GM12878 (cell line): Measurements from ENCODE around the gene ABCC4. TPM values are rescaled to one million over a fixed set of nuclear protein-coding genes. Genes with fewer than 3 reads are reported as not detected.

Experiments used
- ATAC-seq: fragments of 200-7000 bp; cut with Tn5 transposase; 3 replicates; pipeline ENCODE4 v1.9.1; 2020; ENCODE audit warnings: mild to moderate bottlenecking, moderate library complexity
- BruUV-seq: library from RNA; stranded (reverse); fragments of 400-500 nt; replicated peaks from 2 replicates; lab custom pipeline; 2021; lab: Mats Ljungman, UMichigan
- CTCF ChIA-PET: fragments of 300-600 bp; sonication (Branson Sonifier 250); formaldehyde crosslinking; extraction: SDS; loops from one replicate; lab custom pipeline; 2021; ENCODE audit warnings: inconsistent platforms; lab: Yijun Ruan, JAX
- POLR2A ChIA-PET: fragments of 350-600 bp; formaldehyde crosslinking; extraction: SDS; loops from one replicate; lab custom pipeline; 2021; ENCODE audit warnings: inconsistent platforms; lab: Charles Lee
- RAD21 ChIA-PET: fragments of 300-600 bp; sonication (Branson Sonifier 250); formaldehyde crosslinking; loops from one replicate; lab custom pipeline; 2023; ENCODE audit warnings: antibody characterized with exemption; ENCODE audit not compliant: unreplicated experiment; lab: Charles Lee
- SMC1A ChIA-PET: fragments of 300-600 bp; sonication (Branson Sonifier 250); formaldehyde crosslinking; loops from one replicate; lab custom pipeline; 2023; ENCODE audit not compliant: unreplicated experiment, uncharacterized antibody; lab: Charles Lee
- DNase-seq: peaks from one replicate; pipeline ENCODE4 v3.0.0-alpha.2; 2011; ENCODE audit warnings: low read depth, low spot score
- FAIRE-seq: peaks from 3 replicates; lab custom pipeline; 2011; peaks lifted over from hg19 to GRCh38; lab: Jason Lieb, UNC
- H2AFZ ChIP-seq: 2 replicates; pipeline ENCODE4 v1.6.0; 2011; ENCODE audit warnings: low read depth, low read length, control low read depth; ENCODE audit not compliant: control insufficient read depth
- H3K27ac ChIP-seq: 2 replicates; pipeline ENCODE4 v1.5.1; 2011; ENCODE audit warnings: control low read depth; ENCODE audit not compliant: control insufficient read depth, insufficient read depth
- H3K27me3 ChIP-seq, 2 experiments: replicated peaks in 1 of 2; 2 replicates each; pipeline versions ENCODE4 v1.6.0 to v1.6.1; 2011; ENCODE audit warnings: low read length in 1 of 2; ENCODE audit not compliant: control insufficient read depth in 2 of 2, insufficient read depth in 2 of 2
- H3K36me3 ChIP-seq, 2 experiments: 2 replicates each; pipeline ENCODE4 v1.5.1; 2011; ENCODE audit warnings: low read length in 1 of 2; ENCODE audit not compliant: control insufficient read depth in 2 of 2, insufficient read depth in 2 of 2
- H3K4me1 ChIP-seq: 2 replicates; pipeline ENCODE4 v1.6.1; 2011; ENCODE audit warnings: mild to moderate bottlenecking, low read length, moderate library complexity, mixed read lengths; ENCODE audit not compliant: control insufficient read depth, insufficient read depth
- H3K4me2 ChIP-seq: 2 replicates; pipeline ENCODE4 v1.6.0; 2011; ENCODE audit warnings: control low read depth; ENCODE audit not compliant: control insufficient read depth, insufficient read depth
- H3K4me3 ChIP-seq: fragments of 200-600 bp; sonication (generic); 2 replicates; pipeline ENCODE4 v1.5.1; 2016
- H3K79me2 ChIP-seq: 2 replicates; pipeline ENCODE4 v1.6.0; 2011; ENCODE audit warnings: low read length; ENCODE audit not compliant: control insufficient read depth, insufficient read depth
- H3K9ac ChIP-seq: 2 replicates; pipeline ENCODE4 v1.8.0; 2011; ENCODE audit warnings: low read length, control low read depth, mixed read lengths; ENCODE audit not compliant: control insufficient read depth, insufficient read depth
- H3K9me3 ChIP-seq: replicated peaks from 3 replicates; pipeline ENCODE4 v1.5.1; 2011; ENCODE audit warnings: mild to moderate bottlenecking, low read length; ENCODE audit not compliant: control insufficient read depth, insufficient read depth
- H4K20me1 ChIP-seq: 2 replicates; pipeline ENCODE4 v1.6.0; 2011; ENCODE audit not compliant: control insufficient read depth, insufficient read depth
- CBX3 ChIP-seq: fragments of 200-600 bp; sonication (generic); IDR thresholded peaks from 2 replicates; pipeline ENCODE4 v1.6.1; 2016; ENCODE audit warnings: low read depth, borderline replicate concordance
- CREB1 ChIP-seq: IDR thresholded peaks from 2 replicates; pipeline ENCODE4 v1.6.1; 2012; ENCODE audit warnings: low read depth, mild to moderate bottlenecking, inconsistent platforms
- RBBP5 ChIP-seq: fragments of 200-600 bp; sonication (generic); conservative IDR thresholded peaks from 2 replicates; pipeline ENCODE4 v1.6.1; 2016
- WGBS: methylation state at CpG from one replicate; pipeline ENCODE4 v1.1.6; 2016; ENCODE audit warnings: low lambda C conversion rate; ENCODE audit not compliant: insufficient replicate concordance, insufficient coverage; ENCODE audit errors: missing lambda C conversion rate; 5-methylcytosine and 5-hydroxymethylcytosine counted together
- in situ Hi-C: fragments of 300-500 bp; cut with MboI; formaldehyde crosslinking; loops from 9 replicates; pipeline ENCODE4 v1.14.3; 2018; ENCODE audit warnings: mixed read lengths
- intact Hi-C: fragments of 100-400 bp; cut with micrococcal nuclease; formaldehyde crosslinking; loops from one replicate; pipeline ENCODE4 v1.14.2; 2022; ENCODE audit not compliant: unreplicated experiment
- polyA plus RNA-seq, 11 experiments: library from polyadenylated mRNA; depleted of rRNA in 4 of 11; unstranded in 6 of 11; stranded (reverse) in 5 of 11; fragments of >200 nt; fragmentation: Nextera tagmentation in 4 of 11; fragmentation: Illumina TruSeq in 1 of 11; extraction: Ambion mirVana in 4 of 11; extraction: Trizol in 1 of 11; gene quantifications; 1 replicate in 1 of 11; 2 replicates in 10 of 11; pipeline versions ENCODE4 v1.2.1 to v1.2.3, GENCODE V29; 2011 to 2016; ENCODE audit warnings: inconsistent platforms in 2 of 11, missing spikeins in 2 of 11, low read depth in 1 of 11
- total RNA-seq, 4 experiments: library from RNA; depleted of rRNA in 3 of 4; stranded (reverse); fragments of >200 nt in 3 of 4; fragmentation: Illumina TruSeq in 1 of 4; extraction: Trizol in 1 of 4; gene quantifications; 2 replicates each; pipeline versions ENCODE4 v1.2.1 to v1.2.3, GENCODE V29; 2013 to 2021
- TF ChIP-seq, protein P1 (sequence below): fragments of 450-650 bp; IDR thresholded peaks from 2 replicates; pipeline ENCODE4 v1.6.1; 2018; ENCODE audit warnings: mild to moderate bottlenecking, low read depth, moderate library complexity; ENCODE audit not compliant: partially characterized antibody

ABCC4 gene
- total and polyA plus RNA-seq, 10 of the 15 experiments (the other 5 are each of a cell fraction or from before 2014, with no cell fraction given): 7.2 to 44.4 (median 24.1) TPM

DNA sequence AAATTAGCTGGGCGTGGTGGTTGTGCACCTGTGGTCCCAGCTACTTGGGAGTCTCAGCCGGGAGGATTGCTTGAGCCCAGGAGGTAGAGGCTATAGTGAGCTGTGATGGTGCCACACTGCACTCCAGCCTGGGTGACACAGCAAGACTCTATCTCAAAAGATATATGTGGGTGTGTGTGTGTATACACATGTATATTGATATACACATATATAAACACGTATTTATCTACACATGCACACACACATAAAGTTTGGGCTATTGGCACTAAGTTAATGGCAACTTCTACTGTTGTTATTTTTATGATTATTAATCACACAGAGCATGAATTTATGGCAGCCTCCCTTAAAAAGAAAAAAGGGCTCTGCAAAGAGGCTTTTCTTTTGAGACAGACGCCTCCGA is 27.1 kb upstream of the ABCC4 start:
- ChIA-PET CTCF (interaction anchor here (1.0 kb wide), 1 partner anchor 136 kb away, joined by 3 read pairs; no protein-coding TSS in a partner anchor), POLR2A (no interaction called here), SMC1A (no interaction called here), RAD21 (no interaction called here)
- no TSS peak for BruUV-seq
- Histone ChIP-seq H3K4me2 (no peak overlapping the region), H3K4me1 (no peaks in the 10 kb centered on the region), H3K9me3 (no peaks in the 10 kb centered on the region), H3K79me2 (no peaks in the 10 kb centered on the region), H3K9ac (no peak overlapping the region), H3K27ac (no peak overlapping the region), H2AFZ (no peak overlapping the region), H4K20me1 (no peaks in the 10 kb centered on the region), H3K4me3 (no peak overlapping the region), H3K36me3 (no peaks in the 10 kb centered on the region), H3K27me3 (no peaks in the 10 kb centered on the region)
- no peak for ATAC-seq
- in situ Hi-C loops: no loop called here
- intact Hi-C loops: no loop called here
- FAIRE-seq: no peak
- 57% methylated on average over 5 of the region's 5 CpGs for WGBS
- TF ChIP-seq RBBP5 (no peak), CBX3 (no peak)
- TF ChIP-seq, protein P1, sequence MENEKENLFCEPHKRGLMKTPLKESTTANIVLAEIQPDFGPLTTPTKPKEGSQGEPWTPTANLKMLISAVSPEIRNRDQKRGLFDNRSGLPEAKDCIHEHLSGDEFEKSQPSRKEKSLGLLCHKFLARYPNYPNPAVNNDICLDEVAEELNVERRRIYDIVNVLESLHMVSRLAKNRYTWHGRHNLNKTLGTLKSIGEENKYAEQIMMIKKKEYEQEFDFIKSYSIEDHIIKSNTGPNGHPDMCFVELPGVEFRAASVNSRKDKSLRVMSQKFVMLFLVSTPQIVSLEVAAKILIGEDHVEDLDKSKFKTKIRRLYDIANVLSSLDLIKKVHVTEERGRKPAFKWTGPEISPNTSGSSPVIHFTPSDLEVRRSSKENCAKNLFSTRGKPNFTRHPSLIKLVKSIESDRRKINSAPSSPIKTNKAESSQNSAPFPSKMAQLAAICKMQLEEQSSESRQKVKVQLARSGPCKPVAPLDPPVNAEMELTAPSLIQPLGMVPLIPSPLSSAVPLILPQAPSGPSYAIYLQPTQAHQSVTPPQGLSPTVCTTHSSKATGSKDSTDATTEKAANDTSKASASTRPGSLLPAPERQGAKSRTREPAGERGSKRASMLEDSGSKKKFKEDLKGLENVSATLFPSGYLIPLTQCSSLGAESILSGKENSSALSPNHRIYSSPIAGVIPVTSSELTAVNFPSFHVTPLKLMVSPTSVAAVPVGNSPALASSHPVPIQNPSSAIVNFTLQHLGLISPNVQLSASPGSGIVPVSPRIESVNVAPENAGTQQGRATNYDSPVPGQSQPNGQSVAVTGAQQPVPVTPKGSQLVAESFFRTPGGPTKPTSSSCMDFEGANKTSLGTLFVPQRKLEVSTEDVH: no peak
- no peak for DNase-seq

DNA sequence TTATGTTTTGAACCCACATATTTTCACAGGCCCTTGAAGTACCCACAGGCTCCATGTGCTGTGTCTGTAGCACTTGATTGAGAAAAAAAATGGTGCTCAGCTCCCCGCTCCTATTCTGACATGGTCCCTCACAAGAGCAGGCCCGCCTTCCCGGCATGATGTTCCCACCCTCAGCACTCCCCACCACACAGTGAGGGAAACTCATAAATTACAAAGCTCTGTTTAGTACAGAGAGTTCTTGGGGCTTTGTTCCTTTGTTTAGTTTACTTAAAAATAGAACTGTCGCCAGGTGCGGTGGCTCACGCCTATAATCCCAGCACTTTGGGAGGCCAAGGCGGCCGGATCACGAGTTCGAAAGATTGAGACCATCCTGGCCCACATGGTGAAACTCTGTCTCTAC is 25.9 kb upstream of the ABCC4 start:
- no peak overlapping the region for H3K27ac ChIP-seq
- H3K27me3 ChIP-seq: no peaks in the 10 kb centered on the region
- no TSS peak for BruUV-seq
- FAIRE-seq (no peak), ATAC-seq (no peak), DNase-seq (no peak)
- no peak overlapping the region for H3K4me2 ChIP-seq
- no peak overlapping the region for H3K4me3 ChIP-seq
- no peak for TF ChIP-seq CREB1
- H4K20me1 ChIP-seq: no peaks in the 10 kb centered on the region
- RAD21 ChIA-PET: no interaction called here
- H3K9me3 ChIP-seq: no peaks in the 10 kb centered on the region
- 79% methylated on average over 10 of the region's 10 CpGs for WGBS
- POLR2A ChIA-PET: no interaction called here
- no peak overlapping the region for H2AFZ ChIP-seq
- no peaks in the 10 kb centered on the region for H3K79me2 ChIP-seq
- in situ Hi-C loops (no loop called here), intact Hi-C loops (no loop called here)
- H3K9ac ChIP-seq: no peak overlapping the region
- no peaks in the 10 kb centered on the region for H3K36me3 ChIP-seq
- SMC1A ChIA-PET: no interaction called here
- CTCF ChIA-PET: interaction anchor here (1.0 kb wide), 1 partner anchor 135 kb away, joined by 3 read pairs; no protein-coding TSS in a partner anchor
- H3K4me1 ChIP-seq: no peaks in the 10 kb centered on the region
